Activated CD4-positive, alpha-beta T cell treated with anti-CD3 and anti-CD28 coated beads for 36 hours (primary cell): ENCODE data around the gene ZNF778. TPM values are rescaled to one million over a fixed set of nuclear protein-coding genes. Genes with fewer than 3 reads are reported as not detected.
A peak's percentile ranks its signal among the peaks of the same experiment; 100 is the strongest.
"Not testable (repeated sequence)": the region's sequence is repeated elsewhere in the genome, so short reads cannot be mapped to it uniquely, and the experiment has no call there.

Experiments
- ATAC-seq: fragments of 200-7000 bp; cut with Tn5 transposase; one replicate; pipeline ENCODE4 v1.10.0; 2021; ENCODE audit warnings: mild to moderate bottlenecking, moderate library complexity
- CTCF ChIA-PET: fragments of 350-600 bp; sonication (Branson Sonifier 250); formaldehyde crosslinking; loops from one replicate; lab custom pipeline; 2021; ENCODE audit warnings: antibody characterized with exemption; lab: Charles Lee
- POLR2A ChIA-PET: fragments of 350-600 bp; sonication (Branson Sonifier 250); formaldehyde crosslinking; loops from one replicate; lab custom pipeline; 2021; ENCODE audit warnings: antibody characterized with exemption, inconsistent platforms; lab: Charles Lee
- DNase-seq: peaks from one replicate; pipeline ENCODE4 v3.0.0-alpha.2; 2020
- H3K27ac Mint-ChIP-seq: one replicate; pipeline ENCODE4 v1.8.0; 2021; ENCODE audit warnings: mixed read lengths
- H3K27me3 Mint-ChIP-seq: one replicate; pipeline ENCODE4 v1.8.0; 2021; ENCODE audit warnings: mixed read lengths
- H3K36me3 Mint-ChIP-seq: one replicate; pipeline ENCODE4 v1.8.0; 2021; ENCODE audit warnings: low read depth, mixed read lengths
- H3K4me1 Mint-ChIP-seq: one replicate; pipeline ENCODE4 v1.8.0; 2021; ENCODE audit warnings: mixed read lengths
- H3K4me3 Mint-ChIP-seq: one replicate; pipeline ENCODE4 v1.8.0; 2021; ENCODE audit warnings: mild to moderate bottlenecking, moderate library complexity, mixed read lengths
- H3K9me3 Mint-ChIP-seq: one replicate; pipeline ENCODE4 v1.8.0; 2021; ENCODE audit warnings: low read depth, mixed read lengths
- intact Hi-C, 2 experiments: fragments of 100-400 bp; cut with DNase I in 1 of 2; cut with micrococcal nuclease in 1 of 2; formaldehyde crosslinking; loops; one replicate each; pipeline versions ENCODE4 v1.14.2 to v1.15.1; 2022 to 2024; cut with DNase I, micrococcal nuclease
- total RNA-seq, 2 experiments: library from RNA; stranded (reverse); gene quantifications; one replicate each; pipeline ENCODE4 v1.2.3, GENCODE V29; 2021

ZNF778 gene
- total RNA-seq, 2 experiments from 2014 or later: 4.7 to 5.0 TPM

- Mint-ChIP-seq H3K4me3 (no peak overlapping the region), H3K27me3 (no peaks in the 10 kb centered on the region), H3K4me1 (no peaks in the 10 kb centered on the region), H3K36me3 (no peaks in the 10 kb centered on the region), H3K27ac (no peak overlapping the region), H3K9me3 (no peaks in the 10 kb centered on the region)
- DNase-seq (no peak), ATAC-seq (no peak)
- intact Hi-C loops: loop anchor here in 1 of 2 experiments (5.0 kb wide), 1 partner anchor 317 kb away; the partner anchor contains the start of gene SPG7
- ChIA-PET CTCF (no interaction called here), POLR2A (no interaction called here)
These were observed 27.1 kb upstream of the ZNF778 start for GRCh38 chr16:89190150-89190958.

- ChIA-PET CTCF (no interaction called here), POLR2A (no interaction called here)
- Mint-ChIP-seq H3K9me3 (no peaks in the 10 kb centered on the region), H3K27me3 (no peaks in the 10 kb centered on the region), H3K4me1 (no peaks in the 10 kb centered on the region), H3K27ac (no peak overlapping the region), H3K4me3 (no peak overlapping the region), H3K36me3 (no peaks in the 10 kb centered on the region)
- DNase-seq: peak; percentile 19
- intact Hi-C loops: loop anchor here in 1 of 2 experiments (5.0 kb wide), 1 partner anchor 316 kb away; the partner anchor contains the start of gene SPG7
- no peak for ATAC-seq
These were observed 26.2 kb upstream of the ZNF778 start for GRCh38 chr16:89191033-89191900.

- H3K4me3 Mint-ChIP-seq: no peak overlapping the region
- POLR2A ChIA-PET: no interaction called here
- no peaks in the 10 kb centered on the region for H3K4me1 Mint-ChIP-seq
- CTCF ChIA-PET: no interaction called here
- ATAC-seq: no peak
- no peak for DNase-seq
- H3K9me3 Mint-ChIP-seq: no peaks in the 10 kb centered on the region
- H3K27ac Mint-ChIP-seq: no peak overlapping the region
- intact Hi-C loops: loop anchor here in 1 of 2 experiments (1.0 to 5.0 kb wide), 8 partner anchors 21 to 740 kb away; partner anchors contain the start of genes CDH15, SPG7 and ZNF778
- H3K27me3 Mint-ChIP-seq: no peaks in the 10 kb centered on the region
- no peaks in the 10 kb centered on the region for H3K36me3 Mint-ChIP-seq
These were observed 25.7 kb upstream of the ZNF778 start for GRCh38 chr16:89191901-89192185.

- intact Hi-C loops: loop anchor here in 1 of 2 experiments (1.0 to 5.0 kb wide), 8 partner anchors 21 to 740 kb away; partner anchors contain the start of genes CDH15, SPG7 and ZNF778
- not testable (repeated sequence) for H3K9me3 Mint-ChIP-seq, H3K36me3 Mint-ChIP-seq, H3K4me3 Mint-ChIP-seq, H3K4me1 Mint-ChIP-seq, H3K27me3 Mint-ChIP-seq, H3K27ac Mint-ChIP-seq
- DNase-seq (peak; percentile 94), ATAC-seq (peak; percentile 52)
- CTCF ChIA-PET: interaction anchor here (0.6 to 1.0 kb wide), 4 partner anchors 22 to 336 kb away, joined by 3 to 5 read pairs (median 4); partner anchors contain the start of genes GALNS and TRAPPC2L
- POLR2A ChIA-PET: interaction anchor here (0.6 to 1.4 kb wide), 6 partner anchors 9 to 1324 kb away, joined by 3 to 5 read pairs (median 4); partner anchors contain the start of genes APRT, CDH15, GALNS and TRAPPC2L
These were observed 25.1 kb upstream of the ZNF778 start for GRCh38 chr16:89192186-89192955.

- CTCF ChIA-PET: interaction anchor here (0.6 to 1.0 kb wide), 4 partner anchors 22 to 336 kb away, joined by 3 to 5 read pairs (median 4); partner anchors contain the start of genes GALNS and TRAPPC2L
- no peaks in the 10 kb centered on the region for H3K27me3 Mint-ChIP-seq
- no peak overlapping the region for H3K4me3 Mint-ChIP-seq
- intact Hi-C loops: loop anchor here (1.0 to 5.0 kb wide), 12 partner anchors 8 to 741 kb away; partner anchors contain the start of genes CDH15 (in 2 of the 2), CYBA (in 1 of the 2), SPG7 (in 1 of the 2) and TRAPPC2L (in 1 of the 2)
- no peaks in the 10 kb centered on the region for H3K9me3 Mint-ChIP-seq
- no peaks in the 10 kb centered on the region for H3K36me3 Mint-ChIP-seq
- H3K27ac Mint-ChIP-seq: no peak overlapping the region
- no peak for DNase-seq
- ATAC-seq: peak; percentile 78
- H3K4me1 Mint-ChIP-seq: no peaks in the 10 kb centered on the region
- POLR2A ChIA-PET: interaction anchor here (0.9 to 1.4 kb wide), 4 partner anchors 9 to 381 kb away, joined by 3 to 5 read pairs (median 4); partner anchors contain the start of genes APRT, GALNS and TRAPPC2L
These were observed 24.4 kb upstream of the ZNF778 start for GRCh38 chr16:89192956-89193575.

GRCh38 chr16:89193576-89194293 lies 23.8 kb upstream of the ZNF778 start:
- H3K27me3 Mint-ChIP-seq: no peaks in the 10 kb centered on the region
- H3K9me3 Mint-ChIP-seq: no peaks in the 10 kb centered on the region
- intact Hi-C loops: loop anchor here (1.0 to 5.0 kb wide), 10 partner anchors 8 to 681 kb away; partner anchors contain the start of genes CDH15 (in 1 of the 2), CYBA (in 1 of the 2), SPG7 (in 1 of the 2) and TRAPPC2L (in 1 of the 2)
- H3K36me3 Mint-ChIP-seq: no peaks in the 10 kb centered on the region
- DNase-seq (peak; percentile 35), ATAC-seq (no peak)
- H3K4me3 Mint-ChIP-seq: no peak overlapping the region
- ChIA-PET POLR2A (interaction anchor here (0.5 to 1.4 kb wide), 2 partner anchors 8 to 786 kb away, joined by 3 to 4 read pairs; no protein-coding TSS in a partner anchor), CTCF (no interaction called here)
- no peak overlapping the region for H3K27ac Mint-ChIP-seq
- no peaks in the 10 kb centered on the region for H3K4me1 Mint-ChIP-seq

- ATAC-seq: no peak
- Mint-ChIP-seq H3K4me3 (no peak overlapping the region), H3K4me1 (no peaks in the 10 kb centered on the region), H3K36me3 (no peaks in the 10 kb centered on the region), H3K27ac (no peak overlapping the region), H3K27me3 (no peaks in the 10 kb centered on the region), H3K9me3 (no peaks in the 10 kb centered on the region)
- intact Hi-C loops: loop anchor here in 1 of 2 experiments (5.0 kb wide), 1 partner anchor 313 kb away; the partner anchor contains the start of gene SPG7
- DNase-seq: peak; percentile 5
- POLR2A ChIA-PET: no interaction called here
- CTCF ChIA-PET: interaction anchor here (0.6 kb wide), 1 partner anchor 79 kb away, joined by 4 read pairs; no protein-coding TSS in a partner anchor
These were observed 22.9 kb upstream of the ZNF778 start for GRCh38 chr16:89194340-89195311.

- H3K36me3 Mint-ChIP-seq: no peaks in the 10 kb centered on the region
- no peaks in the 10 kb centered on the region for H3K9me3 Mint-ChIP-seq
- H3K27me3 Mint-ChIP-seq: peaks cover 7% of the 10 kb centered on the region
- no peak overlapping the region for H3K27ac Mint-ChIP-seq
- peaks cover 8% of the 10 kb centered on the region for H3K4me1 Mint-ChIP-seq
- POLR2A ChIA-PET: no interaction called here
- no peak overlapping the region for H3K4me3 Mint-ChIP-seq
- CTCF ChIA-PET: no interaction called here
- DNase-seq (no peak), ATAC-seq (no peak)
- intact Hi-C loops: no loop called here
These were observed 21.9 kb upstream of the ZNF778 start for GRCh38 chr16:89195521-89196171.
